ENCODE data around the gene IQSEC1. TPM values are rescaled to one million over a fixed set of nuclear protein-coding genes. Genes with fewer than 3 reads are reported as not detected.

The IQSEC1 gene
- polyA plus RNA-seq, 1 experiment: 4.8 TPM

DNA sequence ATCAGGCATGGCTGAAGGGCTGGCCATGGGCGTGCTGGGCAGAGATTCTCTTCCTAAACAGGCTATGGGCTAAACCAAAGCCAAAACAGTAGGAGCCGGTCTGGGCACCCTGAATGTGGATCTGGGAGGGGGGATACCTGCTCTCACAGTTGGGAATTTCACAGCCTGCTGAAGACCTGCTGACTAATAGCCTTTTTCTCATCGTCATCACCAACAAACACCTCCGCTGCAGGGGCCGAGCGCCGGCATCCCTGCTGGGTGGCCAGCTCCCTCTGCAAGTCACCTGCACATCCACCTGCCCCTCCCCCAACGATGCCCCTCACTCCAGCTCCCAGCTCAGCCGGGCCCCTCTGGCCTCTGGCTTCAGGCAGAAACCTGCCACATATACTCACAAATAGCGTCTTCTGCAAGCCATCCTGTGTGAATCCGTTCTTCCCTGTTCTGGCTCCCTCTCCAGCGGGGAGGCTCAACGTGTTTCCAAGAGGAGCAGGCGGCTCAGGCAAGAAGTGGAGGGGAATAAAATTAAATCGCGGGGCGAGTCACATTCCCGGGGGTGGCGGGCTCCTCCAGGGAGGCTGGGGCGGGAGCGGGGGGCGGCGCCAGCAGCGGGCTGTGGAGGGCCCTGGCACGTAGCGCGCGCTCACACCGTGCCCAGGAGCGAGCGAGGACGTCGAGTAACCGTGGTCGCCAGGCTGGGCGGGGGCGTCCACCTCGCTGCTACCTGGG lies 466 bp downstream of the IQSEC1 start:
- ChIA-PET CTCF (no interaction called here), POLR2A (no interaction called here)
- Histone ChIP-seq H3K36me3 (ENCODE audit: control insufficient read depth, insufficient read depth, low read length) (no peaks in the 10 kb centered on the region), H3K27me3 (ENCODE audit: control insufficient read depth, insufficient read depth, low read length) (peaks cover 34% of the 10 kb centered on the region), H3K4me3 (ENCODE audit: low read depth, low read length) (no peak overlapping the region)
- DNase-seq (ENCODE audit: low read depth): no peak
- TF ChIP-seq, protein P1, sequence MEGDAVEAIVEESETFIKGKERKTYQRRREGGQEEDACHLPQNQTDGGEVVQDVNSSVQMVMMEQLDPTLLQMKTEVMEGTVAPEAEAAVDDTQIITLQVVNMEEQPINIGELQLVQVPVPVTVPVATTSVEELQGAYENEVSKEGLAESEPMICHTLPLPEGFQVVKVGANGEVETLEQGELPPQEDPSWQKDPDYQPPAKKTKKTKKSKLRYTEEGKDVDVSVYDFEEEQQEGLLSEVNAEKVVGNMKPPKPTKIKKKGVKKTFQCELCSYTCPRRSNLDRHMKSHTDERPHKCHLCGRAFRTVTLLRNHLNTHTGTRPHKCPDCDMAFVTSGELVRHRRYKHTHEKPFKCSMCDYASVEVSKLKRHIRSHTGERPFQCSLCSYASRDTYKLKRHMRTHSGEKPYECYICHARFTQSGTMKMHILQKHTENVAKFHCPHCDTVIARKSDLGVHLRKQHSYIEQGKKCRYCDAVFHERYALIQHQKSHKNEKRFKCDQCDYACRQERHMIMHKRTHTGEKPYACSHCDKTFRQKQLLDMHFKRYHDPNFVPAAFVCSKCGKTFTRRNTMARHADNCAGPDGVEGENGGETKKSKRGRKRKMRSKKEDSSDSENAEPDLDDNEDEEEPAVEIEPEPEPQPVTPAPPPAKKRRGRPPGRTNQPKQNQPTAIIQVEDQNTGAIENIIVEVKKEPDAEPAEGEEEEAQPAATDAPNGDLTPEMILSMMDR (IDR thresholded peaks at IDR 0.05; ENCODE audit: insufficient read depth, low read depth, low read length): no peak

DNA sequence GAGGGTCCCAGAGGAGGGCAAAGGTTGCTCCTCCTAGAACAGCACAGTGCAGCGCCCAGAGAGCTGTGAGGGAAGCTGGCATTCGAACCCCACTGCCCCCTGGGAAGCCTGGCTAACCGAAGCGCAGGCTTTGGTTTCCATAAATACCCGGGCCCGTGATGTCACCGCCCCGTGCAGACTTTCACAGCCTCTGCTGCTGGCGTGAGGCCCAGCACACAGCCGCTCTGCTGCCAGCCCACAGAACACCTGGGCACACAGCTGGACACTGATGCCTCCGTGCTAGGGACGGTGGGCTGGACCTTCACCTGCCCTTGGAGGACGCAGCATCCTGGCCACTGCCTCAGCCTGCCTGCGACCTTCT lies 1.0 kb downstream of the IQSEC1 start:
- DNase-seq (ENCODE audit: low read depth): no peak
- Histone ChIP-seq H3K4me3 (ENCODE audit: low read depth, low read length) (no peak overlapping the region), H3K27me3 (ENCODE audit: control insufficient read depth, insufficient read depth, low read length) (peaks cover 34% of the 10 kb centered on the region), H3K36me3 (ENCODE audit: control insufficient read depth, insufficient read depth, low read length) (no peaks in the 10 kb centered on the region)
- POLR2A ChIA-PET: no interaction called here
- TF ChIP-seq, protein P1 (IDR thresholded peaks at IDR 0.05; ENCODE audit: insufficient read depth, low read depth, low read length): no peak
- CTCF ChIA-PET: interaction anchor here (0.6 kb wide), 1 partner anchor 47 kb away, joined by 4 read pairs; no protein-coding TSS in a partner anchor

DNA sequence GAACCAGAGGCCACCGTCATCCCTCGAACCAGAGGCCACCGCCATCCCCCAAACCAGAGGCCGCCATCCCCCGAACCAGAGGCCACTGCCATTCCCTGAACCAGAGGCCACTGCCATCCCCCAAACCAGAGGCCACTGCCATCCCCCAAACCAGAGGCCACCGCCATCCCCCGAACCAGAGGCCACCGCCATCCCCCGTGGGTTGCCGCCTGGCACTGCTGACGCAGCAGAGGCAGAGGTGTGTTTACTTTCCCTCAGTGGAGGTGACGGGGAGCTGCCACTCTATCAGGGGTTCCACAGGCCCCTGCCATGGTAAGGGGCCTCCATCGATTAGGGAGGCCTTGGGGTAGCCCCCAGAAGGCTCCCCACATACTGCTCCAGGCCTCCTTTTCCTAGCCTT lies 1.5 kb downstream of the IQSEC1 start:
- Histone ChIP-seq H3K27me3 (ENCODE audit: control insufficient read depth, insufficient read depth, low read length) (peaks cover 34% of the 10 kb centered on the region), H3K4me3 (ENCODE audit: low read depth, low read length) (no peak overlapping the region), H3K36me3 (ENCODE audit: control insufficient read depth, insufficient read depth, low read length) (no peaks in the 10 kb centered on the region)
- TF ChIP-seq, protein P1 (IDR thresholded peaks at IDR 0.05; ENCODE audit: insufficient read depth, low read depth, low read length): no peak
- DNase-seq (ENCODE audit: low read depth): no peak
- ChIA-PET POLR2A (no interaction called here), CTCF (interaction anchor here (0.6 kb wide), 1 partner anchor 46 kb away, joined by 4 read pairs; no protein-coding TSS in a partner anchor)

DNA sequence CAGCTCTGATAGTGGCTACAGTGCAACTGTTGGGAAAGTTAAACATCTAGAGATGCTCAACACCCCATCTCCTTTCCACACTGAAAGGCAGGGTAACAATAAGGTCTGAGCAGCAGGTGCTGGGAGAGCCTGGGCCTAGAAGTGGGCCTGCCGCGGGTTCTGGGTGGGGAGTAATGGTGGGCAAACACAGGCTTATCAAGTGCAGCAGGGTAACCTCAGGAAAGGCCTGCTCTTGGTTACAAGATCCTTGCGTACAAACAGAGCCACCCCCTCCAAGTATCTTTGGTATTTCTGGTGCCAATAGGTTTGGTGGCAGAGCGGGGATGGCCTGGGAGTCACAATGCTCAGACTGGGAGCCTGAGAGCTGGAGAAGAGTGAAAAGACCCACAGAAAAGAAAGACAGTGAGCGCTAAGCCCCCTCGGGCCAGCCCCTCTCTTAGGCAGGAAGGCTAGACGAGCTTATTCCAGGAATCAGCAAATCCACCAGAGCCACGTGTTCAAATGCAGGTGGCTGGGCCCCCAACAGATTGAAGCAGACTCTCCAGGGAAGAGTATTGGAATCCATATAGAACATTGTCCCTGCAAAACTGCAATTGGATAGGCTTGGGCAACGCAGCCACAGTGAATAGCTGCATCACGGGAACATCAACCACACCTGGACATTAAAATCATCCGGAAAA lies 2.7 kb downstream of the IQSEC1 start:
- DNase-seq (ENCODE audit: low read depth): no peak
- H3K4me3 ChIP-seq (ENCODE audit: low read depth, low read length): no peak overlapping the region
- no peaks in the 10 kb centered on the region for H3K36me3 ChIP-seq (ENCODE audit: control insufficient read depth, insufficient read depth, low read length)
- ChIA-PET POLR2A (no interaction called here), CTCF (interaction anchor here (0.5 kb wide), 1 partner anchor 190 kb away, joined by 3 read pairs; no protein-coding TSS in a partner anchor)
- TF ChIP-seq, protein P1 (IDR thresholded peaks at IDR 0.05; ENCODE audit: insufficient read depth, low read depth, low read length): no peak
- peaks cover 26% of the 10 kb centered on the region for H3K27me3 ChIP-seq (ENCODE audit: control insufficient read depth, insufficient read depth, low read length)

DNA sequence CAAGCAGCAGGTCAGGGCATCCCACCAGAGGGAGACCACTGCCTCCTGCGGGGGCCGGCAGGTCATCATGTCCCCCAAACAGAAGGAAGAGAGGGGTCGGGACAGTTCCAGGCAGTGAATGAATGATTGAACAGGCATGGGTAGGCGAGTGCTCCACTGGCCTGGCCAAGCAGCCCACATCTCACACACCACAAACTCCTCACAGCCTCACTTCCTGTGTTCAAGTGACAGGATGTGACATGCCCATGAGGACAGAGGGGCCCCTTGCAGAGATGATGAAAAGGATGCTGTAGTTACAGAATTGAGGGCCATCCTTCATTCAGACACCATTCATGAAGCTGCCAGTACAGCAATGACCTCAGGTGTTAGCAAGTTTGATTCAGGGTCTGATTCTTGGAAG lies 3.7 kb downstream of the IQSEC1 start:
- TF ChIP-seq, protein P1 (IDR thresholded peaks at IDR 0.05; ENCODE audit: insufficient read depth, low read depth, low read length): no peak
- DNase-seq (ENCODE audit: low read depth): no peak
- Histone ChIP-seq H3K4me3 (ENCODE audit: low read depth, low read length) (no peak overlapping the region), H3K36me3 (ENCODE audit: control insufficient read depth, insufficient read depth, low read length) (no peaks in the 10 kb centered on the region), H3K27me3 (ENCODE audit: control insufficient read depth, insufficient read depth, low read length) (peaks cover 19% of the 10 kb centered on the region)
- CTCF ChIA-PET: no interaction called here
- POLR2A ChIA-PET: no interaction called here

Measured in BJ (cell line).